Right forelimb (tissue), 1 donor: ENCODE measurements around the gene TMEM14B.
"Not testable (repeated sequence)": the region's sequence is repeated elsewhere in the genome, so short reads cannot be mapped to it uniquely, and the experiment has no call there.

Experiments
- DNase-seq: peaks from one replicate; pipeline ENCODE4 v3.0.0-alpha.2; 2018

TMEM14B gene

DNA sequence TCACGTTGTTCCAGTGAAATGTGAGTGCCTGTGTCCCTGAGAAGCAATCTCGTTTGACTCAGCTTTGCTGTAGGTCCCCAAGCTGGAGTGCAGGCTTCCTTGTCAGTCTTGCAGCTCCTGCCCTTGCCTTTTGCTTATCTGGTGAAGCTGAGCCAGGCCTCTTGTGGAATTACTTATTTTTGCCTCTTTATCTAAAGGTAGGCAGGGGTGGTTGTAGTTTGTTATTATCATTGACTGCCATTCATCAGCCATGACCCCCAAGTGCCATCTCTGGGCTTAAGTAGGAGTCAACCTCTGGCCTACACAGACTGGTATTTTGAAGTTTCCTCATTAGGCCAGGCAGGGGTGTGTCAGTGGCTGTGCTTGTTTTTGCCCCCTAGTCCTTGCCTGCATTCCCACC lies 2.1 kb downstream of the TMEM14B start:
- no peak for DNase-seq

DNA sequence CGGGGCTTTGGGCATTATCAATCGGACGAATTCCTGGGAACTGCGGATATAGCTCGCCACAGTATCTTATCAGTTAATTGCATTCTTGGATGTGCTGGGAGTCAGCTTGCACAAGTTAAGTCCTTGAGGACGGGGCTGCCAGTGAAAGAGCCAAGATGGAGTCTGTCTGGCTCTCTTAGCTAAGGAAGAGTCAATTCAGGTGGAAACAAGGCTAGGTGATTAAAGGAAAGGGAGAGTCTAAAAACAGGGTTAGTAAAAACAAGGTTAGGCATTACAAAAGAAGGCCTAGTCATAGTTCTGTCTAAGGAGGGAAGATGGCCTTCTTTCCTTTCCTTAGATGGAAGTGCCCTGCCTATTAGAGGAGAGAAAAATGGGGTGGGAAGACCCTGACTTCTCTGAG lies 3.0 kb downstream of the TMEM14B start:
- DNase-seq: not testable (repeated sequence)

DNA sequence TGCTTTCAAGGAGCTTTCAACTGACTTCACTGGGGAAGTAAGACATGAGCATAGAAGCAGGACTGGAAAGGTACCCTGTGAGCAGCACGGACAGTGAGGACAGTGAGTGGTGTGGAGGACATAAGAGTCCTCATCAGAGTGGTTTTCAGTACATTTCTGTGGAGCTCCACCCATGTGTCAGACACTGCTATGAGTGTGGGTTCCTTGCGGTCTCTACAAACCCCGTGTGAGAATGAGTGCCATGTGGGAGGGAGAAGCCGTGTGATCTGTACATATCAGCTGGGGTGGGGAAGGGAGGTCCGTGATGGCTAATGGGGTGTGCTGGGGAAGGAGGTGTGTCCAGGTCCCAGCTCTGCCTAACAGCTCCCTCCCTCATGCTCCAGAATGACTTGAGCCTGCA lies 4.2 kb downstream of the TMEM14B start:
- not testable (repeated sequence) for DNase-seq

DNA sequence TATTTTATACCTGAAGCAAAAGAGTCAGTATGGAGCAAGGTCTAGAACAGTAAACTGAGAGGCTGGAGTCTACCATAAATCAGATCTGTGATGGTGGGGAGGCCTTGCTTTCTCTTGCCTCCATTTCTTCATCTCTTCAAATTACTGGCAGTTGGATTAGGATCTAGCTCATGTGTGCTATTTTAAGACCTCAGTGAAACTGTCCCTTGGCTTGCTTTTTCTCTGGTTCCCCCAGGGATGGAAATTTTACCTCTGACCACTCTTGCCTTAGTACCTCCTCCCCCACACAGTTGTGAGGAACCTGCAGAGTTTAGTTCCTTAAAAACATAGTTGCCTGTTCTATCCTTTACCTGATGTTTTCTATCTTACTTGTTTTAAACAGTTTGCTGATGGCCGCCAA lies 8.5 kb downstream of the TMEM14B start:
- no peak for DNase-seq

DNA sequence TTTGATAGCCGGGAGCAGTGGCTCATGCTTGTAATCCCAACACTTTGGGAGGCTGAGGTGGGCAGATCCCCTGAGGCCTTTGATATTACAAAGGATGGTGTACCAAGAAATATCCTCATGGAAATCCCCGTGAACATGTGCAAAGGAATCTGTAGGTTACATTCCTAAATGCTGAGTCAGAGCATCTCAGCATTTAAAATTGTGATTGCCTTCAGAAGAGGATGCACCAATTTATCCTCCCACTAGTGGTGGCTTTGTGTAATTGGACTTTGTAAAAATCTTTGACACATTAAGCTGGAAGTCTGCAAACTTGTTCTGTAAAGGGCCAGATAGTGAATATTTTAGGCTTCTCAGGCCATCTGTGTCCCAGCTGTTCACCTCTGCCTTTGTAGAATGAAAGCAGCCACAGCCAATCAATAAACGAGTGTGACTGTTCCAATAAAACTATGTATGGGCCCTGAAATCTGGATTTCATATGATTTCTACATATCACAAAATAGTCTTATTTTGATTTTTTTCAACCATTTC lies 11.8 kb downstream of the TMEM14B start:
- DNase-seq: no peak

DNA sequence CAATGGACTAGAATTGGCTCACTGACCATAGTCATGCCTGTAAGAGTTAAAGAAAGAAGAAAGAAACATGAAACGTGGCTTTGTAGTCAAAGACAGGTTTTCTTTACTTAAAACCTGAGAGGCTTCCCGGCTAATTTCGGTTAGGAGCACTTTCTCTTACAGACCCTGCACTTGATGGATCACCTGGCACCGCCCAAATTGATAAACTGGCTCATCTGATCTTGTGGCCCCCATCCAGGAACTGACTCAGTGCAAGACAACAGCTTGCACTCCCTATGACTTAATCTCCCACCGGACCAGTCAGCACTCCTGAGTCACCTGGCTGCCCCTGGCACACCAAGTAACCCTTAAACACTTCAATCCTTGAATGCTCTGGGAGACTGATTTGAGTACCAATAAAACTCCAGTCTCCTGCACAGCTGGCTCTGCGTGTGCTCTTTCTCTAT lies 12.3 kb downstream of the TMEM14B start:
- no peak for DNase-seq

DNA sequence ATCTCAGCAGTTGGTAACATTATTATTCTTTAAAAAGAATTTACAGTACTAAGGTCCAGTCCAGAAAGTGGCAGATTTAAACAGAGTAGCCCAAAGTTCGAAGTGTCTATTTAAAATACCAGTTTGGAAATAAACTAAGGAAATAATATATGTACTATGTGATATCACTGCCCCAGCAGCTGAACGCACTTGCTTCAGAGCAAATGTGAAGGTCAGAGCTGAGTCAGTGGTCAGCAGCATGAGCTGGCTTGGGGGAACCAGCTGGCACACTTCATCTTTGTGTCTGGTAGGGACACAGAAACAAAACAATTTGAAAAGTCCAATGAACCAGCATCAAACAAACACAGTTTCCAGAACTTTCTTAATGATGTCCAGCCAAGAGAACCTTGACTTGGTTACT lies 15.4 kb downstream of the TMEM14B start:
- no peak for DNase-seq

DNA sequence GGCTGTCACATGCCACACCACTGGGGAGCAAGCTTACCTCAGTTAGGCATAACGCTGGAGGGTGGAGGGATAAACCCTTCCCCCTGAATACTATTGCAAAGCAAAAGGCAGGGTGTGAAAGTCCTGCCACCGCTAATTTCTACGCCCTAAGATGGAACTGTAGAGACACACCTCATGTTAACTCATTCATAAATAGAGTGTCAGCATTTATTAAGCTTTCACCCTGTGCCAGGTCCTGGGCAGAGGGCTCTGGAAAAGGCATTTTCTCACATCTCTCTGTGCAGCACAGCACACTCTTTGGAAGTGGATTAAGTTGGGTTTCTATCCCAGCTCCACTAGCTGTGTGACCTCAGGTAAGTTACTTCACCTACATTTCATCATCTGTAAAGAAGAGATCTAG lies 21.8 kb downstream of the TMEM14B start:
- DNase-seq: no peak

DNA sequence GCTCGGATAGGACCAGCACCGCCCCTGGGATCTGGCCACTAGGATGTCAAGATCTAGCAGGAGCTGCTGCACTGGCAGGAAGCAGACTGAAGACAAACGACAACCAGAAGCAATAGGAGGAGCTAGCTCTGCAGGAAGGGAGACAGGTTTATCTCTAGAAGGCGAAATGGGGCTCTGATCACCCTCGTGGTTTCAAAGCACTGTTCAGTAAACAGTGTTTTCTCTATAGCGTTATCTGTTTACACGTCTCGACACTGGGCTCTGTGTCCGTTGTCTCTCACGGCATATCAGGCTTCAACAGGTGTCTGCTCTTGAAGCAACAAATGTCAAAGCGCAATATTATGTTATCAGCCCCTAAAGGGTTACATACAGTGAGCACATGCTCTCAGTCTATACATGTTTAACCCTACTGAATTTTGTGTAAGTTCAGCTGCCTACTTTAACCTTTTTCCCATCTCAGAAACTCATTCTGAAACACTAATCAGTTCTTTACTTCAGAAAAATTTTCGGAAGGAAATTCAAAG lies 23.8 kb downstream of the TMEM14B start:
- no peak for DNase-seq

DNA sequence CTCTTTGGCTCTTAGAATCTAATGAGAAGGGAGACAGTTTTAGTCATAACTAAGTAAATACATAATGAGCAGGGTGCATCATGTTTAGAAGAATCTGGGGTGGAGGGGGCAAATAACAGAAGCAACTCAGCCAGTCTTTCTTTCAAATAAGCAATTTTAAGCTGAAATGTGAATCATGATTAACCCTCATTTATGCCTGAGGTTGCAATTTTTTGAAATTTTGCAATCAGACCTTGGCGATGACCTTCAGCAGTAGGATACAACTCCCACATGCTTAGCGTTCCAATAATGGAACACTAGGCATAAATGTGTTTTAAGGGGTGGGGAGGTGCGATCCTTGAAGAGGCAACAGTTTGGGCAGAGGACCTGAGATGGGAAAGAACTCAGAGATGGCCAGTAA lies 30.6 kb downstream of the TMEM14B start:
- DNase-seq: no peak

DNA sequence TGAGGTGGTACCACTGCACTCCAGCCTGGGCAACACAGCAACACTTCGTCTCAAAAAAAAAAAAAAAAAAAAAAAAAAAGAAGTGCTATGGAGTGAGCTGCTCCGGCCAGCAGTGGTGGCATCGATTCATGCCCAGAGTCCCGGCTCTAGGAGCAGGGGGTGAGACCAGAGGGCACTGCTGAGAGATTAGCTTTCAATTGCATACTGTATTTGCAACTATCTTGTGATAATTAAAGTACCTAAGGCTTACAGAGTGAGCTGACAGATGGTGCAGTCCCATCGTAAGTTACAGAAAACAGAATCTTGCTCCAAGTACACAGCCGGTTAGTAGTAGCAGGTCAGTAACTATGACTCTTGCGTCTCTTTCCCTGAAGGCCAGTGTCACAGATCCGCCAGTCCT lies 31.5 kb downstream of the TMEM14B start:
- no peak for DNase-seq

DNA sequence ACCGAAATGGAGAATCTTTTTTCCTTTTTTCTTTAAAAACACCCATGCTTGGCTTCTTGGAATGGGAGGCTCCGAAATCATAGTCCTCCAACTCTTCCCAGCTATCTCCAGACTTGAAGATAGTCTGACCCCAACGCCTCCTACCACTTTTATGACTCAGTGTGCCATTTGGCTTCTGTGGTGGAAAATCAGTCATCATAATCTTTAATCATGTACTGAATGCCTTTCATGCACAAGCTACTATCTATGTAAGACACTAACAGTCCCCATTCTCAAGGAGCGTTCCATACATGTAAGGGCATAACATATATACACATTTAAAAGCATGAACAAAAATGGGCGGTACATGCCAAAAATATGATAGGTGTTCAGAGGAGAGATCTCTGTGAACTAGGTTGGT lies 44.1 kb downstream of the TMEM14B start:
- no peak for DNase-seq

DNA sequence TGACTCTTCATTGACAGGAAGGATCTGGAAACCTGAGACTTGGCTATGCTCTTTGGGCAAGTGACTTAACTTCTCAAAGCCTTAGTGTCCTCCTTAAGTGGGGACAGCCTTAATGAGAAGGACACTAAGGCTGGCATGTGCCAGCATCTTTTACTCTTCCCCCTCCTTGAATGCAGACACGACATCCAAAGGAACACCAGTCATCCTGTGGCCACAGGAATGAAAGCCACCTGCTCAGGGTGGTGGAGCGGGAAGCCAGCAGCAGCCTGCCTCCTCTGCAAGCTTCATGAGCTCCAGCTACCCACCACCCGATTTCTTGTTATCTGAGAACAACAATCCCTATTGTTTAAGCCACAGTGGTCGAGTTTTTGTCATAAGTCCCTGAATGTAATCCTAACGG lies 44.5 kb downstream of the TMEM14B start:
- DNase-seq: no peak

DNA sequence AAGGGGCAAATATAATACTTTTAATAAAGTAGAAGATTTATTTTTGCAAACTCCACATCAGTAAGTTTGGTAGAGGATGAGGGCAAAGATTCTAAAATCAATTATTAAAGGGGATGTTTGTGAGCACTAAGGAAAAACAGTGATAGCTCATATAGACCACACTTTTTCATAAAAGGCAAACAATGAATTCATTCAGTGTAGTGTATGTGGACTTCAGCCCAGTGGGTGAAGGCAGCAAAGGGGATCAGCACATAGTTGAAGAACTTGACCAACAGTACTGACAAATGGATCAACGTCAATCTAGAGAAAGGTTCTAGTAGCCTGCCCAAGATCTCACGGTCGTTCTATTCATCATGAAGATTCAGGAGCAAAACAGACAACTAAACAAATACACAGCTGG lies 45.4 kb downstream of the TMEM14B start:
- DNase-seq: no peak

DNA sequence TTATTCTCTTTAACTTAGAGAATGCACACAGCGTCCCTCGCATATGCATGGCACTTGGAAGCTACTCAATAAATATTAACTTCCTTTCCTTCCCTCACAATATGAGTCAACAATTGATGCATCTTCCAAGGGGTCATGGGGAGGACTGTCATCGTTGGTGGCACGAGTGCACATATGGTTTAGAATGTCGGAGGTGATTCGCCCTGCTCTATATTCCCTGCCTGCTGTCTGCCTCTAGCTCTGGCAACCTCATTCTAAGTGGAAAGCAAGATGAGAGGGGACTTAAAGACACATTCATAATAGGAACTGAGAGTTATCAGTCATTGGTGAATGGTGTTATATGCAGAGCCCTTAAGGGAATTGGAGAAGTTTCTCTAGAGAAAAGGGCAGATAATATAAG lies 46.1 kb downstream of the TMEM14B start:
- no peak for DNase-seq

DNA sequence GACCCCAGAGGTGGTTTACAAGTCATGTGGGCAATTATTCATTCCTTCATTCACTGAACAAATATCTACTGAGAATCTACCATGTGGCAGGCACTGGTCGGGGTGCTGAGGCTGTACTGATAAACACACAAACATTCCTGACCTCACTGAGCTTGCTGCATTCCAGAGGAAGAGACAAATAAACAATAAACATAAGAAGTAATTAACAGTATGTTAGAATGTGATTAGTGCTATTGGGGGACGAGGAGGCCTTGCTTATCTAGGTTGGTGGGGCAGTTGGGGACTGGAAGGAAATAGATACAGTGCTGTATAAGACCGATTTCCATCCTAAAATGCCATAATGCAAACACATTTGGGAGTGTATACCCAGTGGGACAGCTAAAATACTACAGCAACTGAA lies 46.6 kb downstream of the TMEM14B start:
- DNase-seq: no peak

DNA sequence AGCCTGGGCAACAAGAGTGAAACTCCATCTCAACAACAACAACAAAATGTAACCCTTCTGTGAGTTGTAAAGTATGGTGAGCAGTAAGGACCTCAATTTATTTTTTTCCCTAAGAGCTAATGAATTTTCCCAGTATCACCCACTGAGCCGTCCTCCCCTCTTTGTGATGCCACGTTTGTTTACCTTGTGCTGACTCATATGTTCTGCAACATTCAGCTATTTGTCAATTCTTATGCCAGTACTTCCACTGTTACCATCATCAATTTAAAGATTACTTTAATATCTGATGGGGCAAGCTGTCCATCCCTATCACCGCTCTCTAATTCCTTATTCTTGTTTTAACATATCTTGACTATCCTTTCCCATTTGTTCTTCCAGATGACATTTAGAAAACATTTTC lies 53.2 kb downstream of the TMEM14B start:
- DNase-seq: no peak

DNA sequence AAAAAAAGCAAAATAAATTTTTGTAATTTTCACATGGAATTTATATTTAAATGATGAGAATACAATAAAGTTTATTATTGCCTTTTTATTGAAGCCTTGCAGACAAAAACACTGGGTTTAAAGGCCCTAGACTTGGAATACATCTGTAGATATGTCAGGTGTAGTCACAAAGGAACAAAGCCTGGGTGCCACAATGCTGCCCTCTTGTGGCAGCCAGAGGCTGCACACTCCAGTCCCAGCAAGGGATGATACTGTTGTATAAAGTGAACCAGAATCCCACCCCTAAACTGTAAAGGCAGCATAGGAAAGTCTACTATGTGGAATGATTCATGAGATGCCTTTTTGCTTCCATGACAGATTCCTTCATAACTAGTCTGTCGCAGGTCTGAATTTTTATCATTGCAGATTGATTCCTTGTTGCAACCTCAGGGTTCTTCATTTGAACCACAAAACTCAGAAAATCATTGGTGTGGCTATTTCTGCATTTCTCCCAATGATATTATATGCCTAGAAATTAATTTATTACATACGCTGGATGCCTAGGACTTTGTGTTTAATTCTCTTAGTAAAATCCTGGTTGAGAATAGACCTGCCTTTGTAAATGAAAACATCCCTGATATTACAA lies 53.7 kb downstream of the TMEM14B start:
- peak; percentile 65 for DNase-seq
